GM12878 (cell line): ENCODE results near the gene DIP2B. TPM values are rescaled to one million over a fixed set of nuclear protein-coding genes. Genes with fewer than 3 reads are reported as not detected.

ENCODE experiments used
- ATAC-seq: fragments of 200-7000 bp; cut with Tn5 transposase; 3 replicates; pipeline ENCODE4 v1.9.1; 2020; ENCODE audit warnings: mild to moderate bottlenecking, moderate library complexity
- BruUV-seq: library from RNA; stranded (reverse); fragments of 400-500 nt; replicated peaks from 2 replicates; lab custom pipeline; 2021; lab: Mats Ljungman, UMichigan
- CTCF ChIA-PET: fragments of 300-600 bp; sonication (Branson Sonifier 250); formaldehyde crosslinking; extraction: SDS; loops from one replicate; lab custom pipeline; 2021; ENCODE audit warnings: inconsistent platforms; lab: Yijun Ruan, JAX
- POLR2A ChIA-PET: fragments of 350-600 bp; formaldehyde crosslinking; extraction: SDS; loops from one replicate; lab custom pipeline; 2021; ENCODE audit warnings: inconsistent platforms; lab: Charles Lee
- RAD21 ChIA-PET: fragments of 300-600 bp; sonication (Branson Sonifier 250); formaldehyde crosslinking; loops from one replicate; lab custom pipeline; 2023; ENCODE audit warnings: antibody characterized with exemption; ENCODE audit not compliant: unreplicated experiment; lab: Charles Lee
- SMC1A ChIA-PET: fragments of 300-600 bp; sonication (Branson Sonifier 250); formaldehyde crosslinking; loops from one replicate; lab custom pipeline; 2023; ENCODE audit not compliant: unreplicated experiment, uncharacterized antibody; lab: Charles Lee
- DNase-seq: peaks from one replicate; pipeline ENCODE4 v3.0.0-alpha.2; 2011; ENCODE audit warnings: low read depth, low spot score
- FAIRE-seq: peaks from 3 replicates; lab custom pipeline; 2011; peaks lifted over from hg19 to GRCh38; lab: Jason Lieb, UNC
- H2AFZ ChIP-seq: 2 replicates; pipeline ENCODE4 v1.6.0; 2011; ENCODE audit warnings: low read depth, low read length, control low read depth; ENCODE audit not compliant: control insufficient read depth
- H3K27ac ChIP-seq: 2 replicates; pipeline ENCODE4 v1.5.1; 2011; ENCODE audit warnings: control low read depth; ENCODE audit not compliant: control insufficient read depth, insufficient read depth
- H3K27me3 ChIP-seq, 2 experiments: replicated peaks in 1 of 2; 2 replicates each; pipeline versions ENCODE4 v1.6.0 to v1.6.1; 2011; ENCODE audit warnings: low read length in 1 of 2; ENCODE audit not compliant: control insufficient read depth in 2 of 2, insufficient read depth in 2 of 2
- H3K36me3 ChIP-seq, 2 experiments: 2 replicates each; pipeline ENCODE4 v1.5.1; 2011; ENCODE audit warnings: low read length in 1 of 2; ENCODE audit not compliant: control insufficient read depth in 2 of 2, insufficient read depth in 2 of 2
- H3K4me1 ChIP-seq: 2 replicates; pipeline ENCODE4 v1.6.1; 2011; ENCODE audit warnings: mild to moderate bottlenecking, low read length, moderate library complexity, mixed read lengths; ENCODE audit not compliant: control insufficient read depth, insufficient read depth
- H3K4me2 ChIP-seq: 2 replicates; pipeline ENCODE4 v1.6.0; 2011; ENCODE audit warnings: control low read depth; ENCODE audit not compliant: control insufficient read depth, insufficient read depth
- H3K4me3 ChIP-seq: fragments of 200-600 bp; sonication (generic); 2 replicates; pipeline ENCODE4 v1.5.1; 2016
- H3K79me2 ChIP-seq: 2 replicates; pipeline ENCODE4 v1.6.0; 2011; ENCODE audit warnings: low read length; ENCODE audit not compliant: control insufficient read depth, insufficient read depth
- H3K9ac ChIP-seq: 2 replicates; pipeline ENCODE4 v1.8.0; 2011; ENCODE audit warnings: low read length, control low read depth, mixed read lengths; ENCODE audit not compliant: control insufficient read depth, insufficient read depth
- H3K9me3 ChIP-seq: replicated peaks from 3 replicates; pipeline ENCODE4 v1.5.1; 2011; ENCODE audit warnings: mild to moderate bottlenecking, low read length; ENCODE audit not compliant: control insufficient read depth, insufficient read depth
- H4K20me1 ChIP-seq: 2 replicates; pipeline ENCODE4 v1.6.0; 2011; ENCODE audit not compliant: control insufficient read depth, insufficient read depth
- ESRRA ChIP-seq: IDR thresholded peaks from 2 replicates; pipeline ENCODE4 v1.6.1; 2012; ENCODE audit warnings: mild to moderate bottlenecking, low read length, improper control_type of control experiment
- EZH2 ChIP-seq: IDR thresholded peaks from 2 replicates; pipeline ENCODE4 v1.6.1; 2012; ENCODE audit warnings: low read depth, mild to moderate bottlenecking, control low read depth, inconsistent platforms, low read length, borderline replicate concordance; ENCODE audit not compliant: control insufficient read depth
- MEF2B ChIP-seq: fragments of 450-650 bp; IDR thresholded peaks from 2 replicates; pipeline ENCODE4 v1.6.1; 2018; ENCODE audit warnings: mild to moderate bottlenecking, moderate library complexity; ENCODE audit not compliant: partially characterized antibody, poor library complexity, severe bottlenecking
- MTA2 ChIP-seq: fragments of 450-650 bp; IDR thresholded peaks from 2 replicates; pipeline ENCODE4 v1.6.1; 2016; ENCODE audit warnings: low read depth, mild to moderate bottlenecking, moderate library complexity
- MXI1 ChIP-seq: fragments of 150-350 bp; IDR thresholded peaks from 2 replicates; pipeline ENCODE4 v1.6.1; 2011; ENCODE audit warnings: low read depth, mild to moderate bottlenecking, inconsistent platforms, low read length, improper control_type of control experiment
- PAX8 ChIP-seq: fragments of 450-650 bp; IDR thresholded peaks from 2 replicates; pipeline ENCODE4 v1.6.1; 2017; ENCODE audit warnings: mild to moderate bottlenecking, moderate library complexity
- TARDBP ChIP-seq: IDR thresholded peaks from 2 replicates; pipeline ENCODE4 v1.6.1; 2016; ENCODE audit warnings: borderline replicate concordance
- ZBTB11 ChIP-seq: fragments of 450-650 bp; formaldehyde crosslinking; IDR thresholded peaks from 2 replicates; pipeline ENCODE4 v1.5.0; 2022; ENCODE audit warnings: mild to moderate bottlenecking, missing genetic modification characterization
- WGBS: methylation state at CpG from one replicate; pipeline ENCODE4 v1.1.6; 2016; ENCODE audit warnings: low lambda C conversion rate; ENCODE audit not compliant: insufficient replicate concordance, insufficient coverage; ENCODE audit errors: missing lambda C conversion rate; 5-methylcytosine and 5-hydroxymethylcytosine counted together
- in situ Hi-C: fragments of 300-500 bp; cut with MboI; formaldehyde crosslinking; loops from 9 replicates; pipeline ENCODE4 v1.14.3; 2018; ENCODE audit warnings: mixed read lengths
- intact Hi-C: fragments of 100-400 bp; cut with micrococcal nuclease; formaldehyde crosslinking; loops from one replicate; pipeline ENCODE4 v1.14.2; 2022; ENCODE audit not compliant: unreplicated experiment
- polyA plus RNA-seq, 11 experiments: library from polyadenylated mRNA; depleted of rRNA in 4 of 11; unstranded in 6 of 11; stranded (reverse) in 5 of 11; fragments of >200 nt; fragmentation: Nextera tagmentation in 4 of 11; fragmentation: Illumina TruSeq in 1 of 11; extraction: Ambion mirVana in 4 of 11; extraction: Trizol in 1 of 11; gene quantifications; 1 replicate in 1 of 11; 2 replicates in 10 of 11; pipeline versions ENCODE4 v1.2.1 to v1.2.3, GENCODE V29; 2011 to 2016; ENCODE audit warnings: inconsistent platforms in 2 of 11, missing spikeins in 2 of 11, low read depth in 1 of 11
- total RNA-seq, 4 experiments: library from RNA; depleted of rRNA in 3 of 4; stranded (reverse); fragments of >200 nt in 3 of 4; fragmentation: Illumina TruSeq in 1 of 4; extraction: Trizol in 1 of 4; gene quantifications; 2 replicates each; pipeline versions ENCODE4 v1.2.1 to v1.2.3, GENCODE V29; 2013 to 2021
- TF ChIP-seq, protein P1 (sequence below): fragments of 450-650 bp; conservative IDR thresholded peaks from 2 replicates; pipeline ENCODE4 v1.6.1; 2017; ENCODE audit warnings: mild to moderate bottlenecking, moderate library complexity
- TF ChIP-seq, protein P2 (sequence below): IDR thresholded peaks from 2 replicates; pipeline ENCODE4 v1.6.1; 2011; ENCODE audit warnings: low read depth, low read length, improper control_type of control experiment, borderline replicate concordance
- TF ChIP-seq, protein P3 (sequence below): fragments of 450-650 bp; IDR thresholded peaks from 2 replicates; pipeline ENCODE4 v1.6.1; 2017; ENCODE audit warnings: borderline replicate concordance

The DIP2B gene
- total and polyA plus RNA-seq, 10 of the 15 experiments (the other 5 are each of a cell fraction or from before 2014, with no cell fraction given) = 4.5 to 30.0 (median 18.6) TPM

- no peak for TF ChIP-seq MXI1
- no peak for TF ChIP-seq TARDBP
These were observed 59.6 kb downstream of the DIP2B start (continued) for GRCh38 chr12:50564237-50564947.

GRCh38 chr12:50564948-50565297, 60.1 kb downstream of the DIP2B start:
- 100% methylated on average over 3 of the region's 3 CpGs for WGBS
- no peak overlapping the region for H3K27ac ChIP-seq
- DNase-seq (no peak), FAIRE-seq (no peak), ATAC-seq (no peak)
- H3K9ac ChIP-seq = no peak overlapping the region
- H3K36me3 ChIP-seq = no peaks in the 10 kb centered on the region
- in situ Hi-C loops (no loop called here), intact Hi-C loops (no loop called here)
- no peak overlapping the region for H3K4me2 ChIP-seq
- BruUV-seq = no TSS peak
- H4K20me1 ChIP-seq = no peaks in the 10 kb centered on the region
- ChIA-PET POLR2A (interaction anchor here (0.7 to 0.9 kb wide), 2 partner anchors 10 to 27 kb away, joined by 3 read pairs; no protein-coding TSS in a partner anchor), RAD21 (no interaction called here), CTCF (interaction anchor here (1.2 kb wide), 1 partner anchor 58 kb away, joined by 4 read pairs; no protein-coding TSS in a partner anchor), SMC1A (interaction anchor here (0.7 to 1.6 kb wide), 7 partner anchors 10 to 61 kb away, joined by 3 to 4 read pairs (median 3); no protein-coding TSS in a partner anchor)
- no peaks in the 10 kb centered on the region for H3K27me3 ChIP-seq
- H2AFZ ChIP-seq = no peak overlapping the region
- H3K4me3 ChIP-seq = no peak overlapping the region
- H3K9me3 ChIP-seq = no peaks in the 10 kb centered on the region
- peaks cover 12% of the 10 kb centered on the region; the same call in 1 of the 2 replicates for H3K4me1 ChIP-seq
- H3K79me2 ChIP-seq = peaks cover 30% of the 10 kb centered on the region
- TF ChIP-seq, protein P1, sequence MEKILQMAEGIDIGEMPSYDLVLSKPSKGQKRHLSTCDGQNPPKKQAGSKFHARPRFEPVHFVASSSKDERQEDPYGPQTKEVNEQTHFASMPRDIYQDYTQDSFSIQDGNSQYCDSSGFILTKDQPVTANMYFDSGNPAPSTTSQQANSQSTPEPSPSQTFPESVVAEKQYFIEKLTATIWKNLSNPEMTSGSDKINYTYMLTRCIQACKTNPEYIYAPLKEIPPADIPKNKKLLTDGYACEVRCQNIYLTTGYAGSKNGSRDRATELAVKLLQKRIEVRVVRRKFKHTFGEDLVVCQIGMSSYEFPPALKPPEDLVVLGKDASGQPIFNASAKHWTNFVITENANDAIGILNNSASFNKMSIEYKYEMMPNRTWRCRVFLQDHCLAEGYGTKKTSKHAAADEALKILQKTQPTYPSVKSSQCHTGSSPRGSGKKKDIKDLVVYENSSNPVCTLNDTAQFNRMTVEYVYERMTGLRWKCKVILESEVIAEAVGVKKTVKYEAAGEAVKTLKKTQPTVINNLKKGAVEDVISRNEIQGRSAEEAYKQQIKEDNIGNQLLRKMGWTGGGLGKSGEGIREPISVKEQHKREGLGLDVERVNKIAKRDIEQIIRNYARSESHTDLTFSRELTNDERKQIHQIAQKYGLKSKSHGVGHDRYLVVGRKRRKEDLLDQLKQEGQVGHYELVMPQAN = no peak
- TF ChIP-seq ZBTB11 (CRISPR knock-in tag) (no peak), ESRRA (no peak), PAX8 (no peak), EZH2 (no peak), MTA2 (no peak), MEF2B (no peak), MXI1 (no peak)
- TF ChIP-seq, protein P2, sequence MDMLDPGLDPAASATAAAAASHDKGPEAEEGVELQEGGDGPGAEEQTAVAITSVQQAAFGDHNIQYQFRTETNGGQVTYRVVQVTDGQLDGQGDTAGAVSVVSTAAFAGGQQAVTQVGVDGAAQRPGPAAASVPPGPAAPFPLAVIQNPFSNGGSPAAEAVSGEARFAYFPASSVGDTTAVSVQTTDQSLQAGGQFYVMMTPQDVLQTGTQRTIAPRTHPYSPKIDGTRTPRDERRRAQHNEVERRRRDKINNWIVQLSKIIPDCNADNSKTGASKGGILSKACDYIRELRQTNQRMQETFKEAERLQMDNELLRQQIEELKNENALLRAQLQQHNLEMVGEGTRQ = no peak
- TF ChIP-seq, protein P3, sequence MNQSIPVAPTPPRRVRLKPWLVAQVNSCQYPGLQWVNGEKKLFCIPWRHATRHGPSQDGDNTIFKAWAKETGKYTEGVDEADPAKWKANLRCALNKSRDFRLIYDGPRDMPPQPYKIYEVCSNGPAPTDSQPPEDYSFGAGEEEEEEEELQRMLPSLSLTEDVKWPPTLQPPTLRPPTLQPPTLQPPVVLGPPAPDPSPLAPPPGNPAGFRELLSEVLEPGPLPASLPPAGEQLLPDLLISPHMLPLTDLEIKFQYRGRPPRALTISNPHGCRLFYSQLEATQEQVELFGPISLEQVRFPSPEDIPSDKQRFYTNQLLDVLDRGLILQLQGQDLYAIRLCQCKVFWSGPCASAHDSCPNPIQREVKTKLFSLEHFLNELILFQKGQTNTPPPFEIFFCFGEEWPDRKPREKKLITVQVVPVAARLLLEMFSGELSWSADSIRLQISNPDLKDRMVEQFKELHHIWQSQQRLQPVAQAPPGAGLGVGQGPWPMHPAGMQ = no peak
